ENCODE data around the gene SLC2A5.
A peak's percentile ranks its signal among the peaks of the same experiment; 100 is the strongest.

SLC2A5 gene

GRCh38 chr1:9027307-9027706, 42.1 kb downstream of the SLC2A5 start:
- Histone ChIP-seq H3K36me3 (ENCODE audit: control insufficient read depth in 1 of 2, insufficient read depth in 2 of 2, low read depth in 1 of 2, low read length in 2 of 2) (no peaks in the 10 kb centered on the region), H3K9me3 (ENCODE audit: control insufficient read depth, low read length) (peaks cover 14% of the 10 kb centered on the region), H3K27ac (ENCODE audit: low read length, poor library complexity, severe bottlenecking) (no peak overlapping the region), H2BK12ac (ENCODE audit: low read length in 2 of 2) (no peak overlapping the region), H3K4me3 (ENCODE audit: insufficient read depth in 1 of 2, low read depth in 1 of 2, low read length in 2 of 2) (no peak overlapping the region), H3K4me2 (ENCODE audit: low read length, poor library complexity, severe bottlenecking) (no peak overlapping the region), H3K9ac (ENCODE audit: low read length) (no peak overlapping the region), H2AK5ac (ENCODE audit: low read length, severe bottlenecking) (no peak overlapping the region), H2BK15ac (ENCODE audit: low read depth, poor library complexity, severe bottlenecking) (no peak overlapping the region), H3K79me1 (replicated peaks; ENCODE audit: low read length, poor library complexity, severe bottlenecking) (no peaks in the 10 kb centered on the region), H2BK120ac (ENCODE audit: low read depth, low read length) (no peak overlapping the region), H3K4ac (ENCODE audit: low read depth in 1 of 2, low read length in 2 of 2) (no peak overlapping the region), H3K27me3 (ENCODE audit: control insufficient read depth in 1 of 2, insufficient read depth in 1 of 2, low read length in 2 of 2) (peaks cover 0 to 9% of the 10 kb centered on the region in 2 experiments), H3K18ac (ENCODE audit: low read depth in 1 of 2, low read length in 2 of 2) (no peak overlapping the region), H3K14ac (ENCODE audit: low read length in 2 of 2) (no peak overlapping the region), H4K91ac (ENCODE audit: low read length) (no peak overlapping the region), H2AFZ (ENCODE audit: low read depth, low read length) (no peak overlapping the region), H3K4me1 (ENCODE audit: control insufficient read depth, insufficient read depth, low read depth, low read length) (no peaks in the 10 kb centered on the region), H3K23ac (ENCODE audit: low read length in 2 of 2) (no peak overlapping the region), H4K8ac (ENCODE audit: low read length) (no peak overlapping the region), H2BK5ac (ENCODE audit: low read depth, low read length, poor library complexity, severe bottlenecking) (no peak overlapping the region)
- WGBS = no CpG with 5 or more reads among the region's 4 CpGs
- no peak for DNase-seq

GRCh38 chr1:9025449-9025848, 44.0 kb downstream of the SLC2A5 start:
- Histone ChIP-seq H2BK5ac (ENCODE audit: low read depth, low read length, poor library complexity, severe bottlenecking) (no peak overlapping the region), H3K23ac (ENCODE audit: low read length in 2 of 2) (no peak overlapping the region), H3K18ac (ENCODE audit: low read depth in 1 of 2, low read length in 2 of 2) (no peak overlapping the region), H3K27me3 (ENCODE audit: control insufficient read depth in 1 of 2, insufficient read depth in 1 of 2, low read length in 2 of 2) (peaks cover 3 to 12% of the 10 kb centered on the region in 2 experiments), H2AK5ac (ENCODE audit: low read length, severe bottlenecking) (no peak overlapping the region), H2BK15ac (ENCODE audit: low read depth, poor library complexity, severe bottlenecking) (no peak overlapping the region), H3K14ac (ENCODE audit: low read length in 2 of 2) (no peak overlapping the region), H4K91ac (ENCODE audit: low read length) (no peak overlapping the region), H3K9me3 (ENCODE audit: control insufficient read depth, low read length) (peaks cover 6% of the 10 kb centered on the region), H3K4ac (ENCODE audit: low read depth in 1 of 2, low read length in 2 of 2) (no peak overlapping the region), H4K8ac (ENCODE audit: low read length) (no peak overlapping the region), H2BK12ac (ENCODE audit: low read length in 2 of 2) (no peak overlapping the region), H3K4me1 (ENCODE audit: control insufficient read depth, insufficient read depth, low read depth, low read length) (no peaks in the 10 kb centered on the region), H2AFZ (ENCODE audit: low read depth, low read length) (no peak overlapping the region), H3K36me3 (ENCODE audit: control insufficient read depth in 1 of 2, insufficient read depth in 2 of 2, low read depth in 1 of 2, low read length in 2 of 2) (no peaks in the 10 kb centered on the region), H3K27ac (ENCODE audit: low read length, poor library complexity, severe bottlenecking) (no peak overlapping the region), H3K4me3 (ENCODE audit: insufficient read depth in 1 of 2, low read depth in 1 of 2, low read length in 2 of 2) (no peak overlapping the region), H3K9ac (ENCODE audit: low read length) (no peak overlapping the region), H2BK120ac (ENCODE audit: low read depth, low read length) (no peak overlapping the region), H3K79me1 (replicated peaks; ENCODE audit: low read length, poor library complexity, severe bottlenecking) (no peaks in the 10 kb centered on the region), H3K4me2 (ENCODE audit: low read length, poor library complexity, severe bottlenecking) (no peak overlapping the region)
- 94% methylated on average over 5 of the region's 5 CpGs for WGBS
- no peak for DNase-seq

- no peak overlapping the region for H3K23ac ChIP-seq (ENCODE audit: low read length in 2 of 2)
- H3K36me3 ChIP-seq (ENCODE audit: control insufficient read depth in 1 of 2, insufficient read depth in 2 of 2, low read depth in 1 of 2, low read length in 2 of 2) = no peaks in the 10 kb centered on the region
- H2BK12ac ChIP-seq (ENCODE audit: low read length in 2 of 2) = peak overlapping the region in 1 of 2 experiments; percentile 1
- no peak overlapping the region for H4K8ac ChIP-seq (ENCODE audit: low read length)
- DNase-seq = no peak
- 98% methylated on average over 20 of the region's 20 CpGs for WGBS
- H3K18ac ChIP-seq (ENCODE audit: low read depth in 1 of 2, low read length in 2 of 2) = peak overlapping the region in 1 of 2 experiments; percentile 5
- no peak overlapping the region for H2AK5ac ChIP-seq (ENCODE audit: low read length, severe bottlenecking)
- H3K27me3 ChIP-seq (ENCODE audit: control insufficient read depth in 1 of 2, insufficient read depth in 1 of 2, low read length in 2 of 2) = peaks cover 3 to 16% of the 10 kb centered on the region in 2 experiments
- no peak overlapping the region for H3K4me3 ChIP-seq (ENCODE audit: insufficient read depth in 1 of 2, low read depth in 1 of 2, low read length in 2 of 2)
- H4K91ac ChIP-seq (ENCODE audit: low read length) = no peak overlapping the region
- peaks cover 6% of the 10 kb centered on the region for H3K9me3 ChIP-seq (ENCODE audit: control insufficient read depth, low read length)
- H2AFZ ChIP-seq (ENCODE audit: low read depth, low read length) = no peak overlapping the region
- no peak overlapping the region for H3K4me2 ChIP-seq (ENCODE audit: low read length, poor library complexity, severe bottlenecking)
- no peak overlapping the region for H3K9ac ChIP-seq (ENCODE audit: low read length)
- no peak overlapping the region for H2BK15ac ChIP-seq (ENCODE audit: low read depth, poor library complexity, severe bottlenecking)
- no peak overlapping the region for H3K14ac ChIP-seq (ENCODE audit: low read length in 2 of 2)
- H3K79me1 ChIP-seq (replicated peaks; ENCODE audit: low read length, poor library complexity, severe bottlenecking) = no peaks in the 10 kb centered on the region
- H2BK5ac ChIP-seq (ENCODE audit: low read depth, low read length, poor library complexity, severe bottlenecking) = no peak overlapping the region
- no peak overlapping the region for H2BK120ac ChIP-seq (ENCODE audit: low read depth, low read length)
- H3K4me1 ChIP-seq (ENCODE audit: control insufficient read depth, insufficient read depth, low read depth, low read length) = no peaks in the 10 kb centered on the region
- no peak overlapping the region for H3K27ac ChIP-seq (ENCODE audit: low read length, poor library complexity, severe bottlenecking)
- no peak overlapping the region for H3K4ac ChIP-seq (ENCODE audit: low read depth in 1 of 2, low read length in 2 of 2)
Measured at GRCh38 chr1:9024837-9025236, 44.6 kb downstream of the SLC2A5 start.

DNA sequence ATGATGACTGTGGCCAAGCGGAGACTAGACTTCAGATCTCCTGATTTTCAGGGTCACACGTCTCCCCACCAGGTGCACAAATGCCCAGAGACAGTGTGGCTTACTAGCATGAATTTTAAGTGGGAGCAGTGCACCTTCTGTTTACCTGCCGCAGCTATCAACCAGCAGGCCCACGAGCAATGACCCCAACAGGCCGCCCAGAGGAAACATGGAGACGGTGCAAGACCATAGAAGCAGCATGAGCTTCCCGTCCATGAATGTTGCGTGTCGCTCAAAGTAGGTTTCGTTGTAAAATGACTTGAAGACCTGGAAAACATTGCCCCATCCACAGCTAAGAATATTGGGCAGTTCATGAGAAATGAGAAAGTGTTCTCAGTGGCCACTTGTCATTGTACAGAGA, 46.7 kb downstream of the SLC2A5 start:
- H2BK5ac ChIP-seq (ENCODE audit: low read depth, low read length, poor library complexity, severe bottlenecking) = no peak overlapping the region
- H3K27me3 ChIP-seq (ENCODE audit: control insufficient read depth in 1 of 2, insufficient read depth in 1 of 2, low read length in 2 of 2) = peaks cover 3 to 24% of the 10 kb centered on the region in 2 experiments
- H3K4me1 ChIP-seq (ENCODE audit: control insufficient read depth, insufficient read depth, low read depth, low read length) = no peaks in the 10 kb centered on the region
- no peak overlapping the region for H4K8ac ChIP-seq (ENCODE audit: low read length)
- no peak overlapping the region for H3K14ac ChIP-seq (ENCODE audit: low read length in 2 of 2)
- no peak overlapping the region for H3K4me2 ChIP-seq (ENCODE audit: low read length, poor library complexity, severe bottlenecking)
- H2BK15ac ChIP-seq (ENCODE audit: low read depth, poor library complexity, severe bottlenecking) = no peak overlapping the region
- H2AFZ ChIP-seq (ENCODE audit: low read depth, low read length) = no peak overlapping the region
- H2BK12ac ChIP-seq (ENCODE audit: low read length in 2 of 2) = no peak overlapping the region
- H3K4me3 ChIP-seq (ENCODE audit: insufficient read depth in 1 of 2, low read depth in 1 of 2, low read length in 2 of 2) = no peak overlapping the region
- H3K4ac ChIP-seq (ENCODE audit: low read depth in 1 of 2, low read length in 2 of 2) = no peak overlapping the region
- H3K9me3 ChIP-seq (ENCODE audit: control insufficient read depth, low read length) = no peaks in the 10 kb centered on the region
- no peak overlapping the region for H3K23ac ChIP-seq (ENCODE audit: low read length in 2 of 2)
- H3K36me3 ChIP-seq (ENCODE audit: control insufficient read depth in 1 of 2, insufficient read depth in 2 of 2, low read depth in 1 of 2, low read length in 2 of 2) = no peaks in the 10 kb centered on the region
- H3K18ac ChIP-seq (ENCODE audit: low read depth in 1 of 2, low read length in 2 of 2) = no peak overlapping the region
- 95% methylated on average over 9 of the region's 10 CpGs for WGBS
- H3K79me1 ChIP-seq (replicated peaks; ENCODE audit: low read length, poor library complexity, severe bottlenecking) = no peaks in the 10 kb centered on the region
- no peak overlapping the region for H2BK120ac ChIP-seq (ENCODE audit: low read depth, low read length)
- no peak overlapping the region for H2AK5ac ChIP-seq (ENCODE audit: low read length, severe bottlenecking)
- no peak overlapping the region for H3K27ac ChIP-seq (ENCODE audit: low read length, poor library complexity, severe bottlenecking)
- H3K9ac ChIP-seq (ENCODE audit: low read length) = no peak overlapping the region
- no peak overlapping the region for H4K91ac ChIP-seq (ENCODE audit: low read length)
- no peak for DNase-seq
